GM21528 (cell line): ENCODE measurements around the gene FLNC.

Experiments
- ATAC-seq: cut with Tn5 transposase; IDR thresholded peaks from one replicate; pipeline ENCODE4 v1.9.1; 2021; ENCODE audit warnings: mild to moderate bottlenecking, moderate library complexity; ENCODE audit not compliant: unreplicated experiment, low FRiP score

Gene FLNC

DNA sequence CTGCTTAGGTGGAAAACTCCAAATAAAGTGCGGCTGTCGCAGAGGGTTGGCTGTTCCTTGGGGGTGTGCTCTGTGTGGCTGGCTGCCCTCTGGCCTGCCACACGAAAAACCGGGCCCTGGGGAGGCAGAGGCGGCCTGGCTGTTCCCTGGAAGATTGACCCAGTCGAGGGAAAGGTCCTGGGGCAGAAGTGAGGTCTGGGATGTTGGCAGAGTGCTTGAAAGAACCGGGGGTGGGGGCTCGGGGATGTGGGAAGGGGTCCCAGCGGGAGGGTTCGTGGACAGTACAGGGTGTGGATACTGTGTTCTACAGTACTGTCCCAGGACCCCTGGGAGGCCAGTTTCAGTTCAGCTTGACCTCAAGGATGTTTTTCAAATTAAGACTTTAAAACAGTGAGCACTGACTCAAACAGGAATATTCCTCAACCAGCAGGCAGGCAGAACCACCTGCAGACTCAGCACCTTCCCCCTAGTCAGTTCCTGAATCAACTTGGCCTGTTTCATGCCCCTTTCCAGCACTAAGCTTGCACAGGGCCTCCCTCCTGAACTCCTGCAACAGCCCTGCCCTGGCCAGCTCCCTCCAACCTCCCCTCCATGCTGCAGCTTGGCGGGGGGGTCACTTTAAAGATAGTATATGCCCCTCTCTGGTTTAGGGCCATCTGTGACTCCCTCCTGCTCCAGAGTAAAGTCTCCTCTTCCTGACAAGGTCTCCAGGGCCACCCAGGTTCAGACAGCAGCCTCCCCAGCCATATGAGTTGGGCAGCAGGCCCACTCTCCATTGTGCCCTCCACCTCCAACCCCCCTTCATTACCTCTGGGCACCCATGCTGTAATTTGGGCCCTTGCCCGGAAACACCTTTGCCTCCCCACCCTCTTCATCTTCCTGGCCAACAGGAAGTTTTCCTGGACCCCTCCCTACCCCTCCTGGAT lies 29.3 kb downstream of the FLNC start:
- no peak for ATAC-seq

DNA sequence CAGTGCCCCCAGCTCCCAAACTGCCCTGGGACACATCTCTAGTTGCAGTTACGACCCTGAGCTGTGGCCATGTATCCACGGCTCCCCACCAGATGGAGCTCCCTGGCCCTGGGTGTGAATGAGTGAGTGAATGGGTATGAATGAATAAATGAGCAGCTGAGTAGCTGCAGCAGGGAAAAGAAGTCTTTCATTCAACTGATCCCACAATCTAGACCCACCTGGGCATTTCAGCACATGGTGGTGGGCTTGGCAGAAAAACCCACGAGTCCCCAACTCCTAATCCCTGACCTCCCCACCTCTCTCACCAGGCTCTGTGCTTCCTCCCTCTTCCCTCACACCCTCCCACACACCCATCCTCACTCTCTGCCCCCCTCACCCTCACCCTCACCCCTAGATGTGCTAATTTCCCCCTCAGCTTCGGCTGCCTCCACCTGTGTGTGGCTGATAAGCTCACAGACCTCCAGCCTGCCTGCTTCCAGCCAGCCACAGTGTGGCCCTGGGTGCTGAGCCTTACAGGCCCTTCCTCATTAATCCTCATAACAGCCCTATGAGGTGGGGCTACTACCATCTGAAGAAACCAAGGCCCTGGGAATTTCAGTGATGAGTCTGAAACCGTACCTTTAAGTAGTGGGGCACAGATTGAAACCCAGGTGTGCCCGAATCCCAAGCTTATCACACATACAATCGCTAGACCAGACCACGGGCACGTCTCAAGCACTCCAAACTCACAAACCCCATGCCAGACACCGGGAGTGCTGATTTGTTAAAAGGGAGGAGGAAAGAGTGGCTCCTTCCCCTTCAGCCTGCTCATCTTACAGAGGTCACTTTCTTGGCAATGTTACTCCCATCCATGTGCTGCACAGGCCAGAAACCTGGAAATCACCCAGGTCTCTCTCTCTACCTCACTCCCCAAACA lies 30.2 kb downstream of the FLNC start:
- no peak for ATAC-seq

- peak; percentile 7 for ATAC-seq
Measured at GRCh38 chr7:128861957-128862570, 31.9 kb downstream of the FLNC start.

- ATAC-seq = peak; percentile 86
Measured at GRCh38 chr7:128862571-128863432, 32.6 kb downstream of the FLNC start, which contains the start of gene ATP6V1F. TSS of gene ATP6V1F (plus strand) at chr7:128862856. CDS start at chr7:128862905, 49 bp downstream.

- ATAC-seq = peak; percentile 41
Measured at GRCh38 chr7:128863433-128863989, 33.3 kb downstream of the FLNC start.

DNA sequence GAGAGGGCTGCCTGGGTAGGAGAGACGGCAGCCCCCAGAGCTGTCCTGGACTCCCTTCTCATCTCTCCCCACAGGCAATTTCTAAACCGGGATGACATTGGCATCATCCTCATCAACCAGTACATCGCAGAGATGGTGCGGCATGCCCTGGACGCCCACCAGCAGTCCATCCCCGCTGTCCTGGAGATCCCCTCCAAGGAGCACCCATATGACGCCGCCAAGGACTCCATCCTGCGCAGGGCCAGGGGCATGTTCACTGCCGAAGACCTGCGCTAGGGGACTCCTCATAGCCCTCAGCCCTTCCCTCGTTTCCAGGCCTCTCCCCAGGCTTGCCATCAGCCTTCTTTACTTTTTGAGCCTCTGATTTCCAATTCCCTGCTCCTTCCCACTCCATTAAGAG lies 35.1 kb downstream of the FLNC start:
- ATAC-seq = no peak

DNA sequence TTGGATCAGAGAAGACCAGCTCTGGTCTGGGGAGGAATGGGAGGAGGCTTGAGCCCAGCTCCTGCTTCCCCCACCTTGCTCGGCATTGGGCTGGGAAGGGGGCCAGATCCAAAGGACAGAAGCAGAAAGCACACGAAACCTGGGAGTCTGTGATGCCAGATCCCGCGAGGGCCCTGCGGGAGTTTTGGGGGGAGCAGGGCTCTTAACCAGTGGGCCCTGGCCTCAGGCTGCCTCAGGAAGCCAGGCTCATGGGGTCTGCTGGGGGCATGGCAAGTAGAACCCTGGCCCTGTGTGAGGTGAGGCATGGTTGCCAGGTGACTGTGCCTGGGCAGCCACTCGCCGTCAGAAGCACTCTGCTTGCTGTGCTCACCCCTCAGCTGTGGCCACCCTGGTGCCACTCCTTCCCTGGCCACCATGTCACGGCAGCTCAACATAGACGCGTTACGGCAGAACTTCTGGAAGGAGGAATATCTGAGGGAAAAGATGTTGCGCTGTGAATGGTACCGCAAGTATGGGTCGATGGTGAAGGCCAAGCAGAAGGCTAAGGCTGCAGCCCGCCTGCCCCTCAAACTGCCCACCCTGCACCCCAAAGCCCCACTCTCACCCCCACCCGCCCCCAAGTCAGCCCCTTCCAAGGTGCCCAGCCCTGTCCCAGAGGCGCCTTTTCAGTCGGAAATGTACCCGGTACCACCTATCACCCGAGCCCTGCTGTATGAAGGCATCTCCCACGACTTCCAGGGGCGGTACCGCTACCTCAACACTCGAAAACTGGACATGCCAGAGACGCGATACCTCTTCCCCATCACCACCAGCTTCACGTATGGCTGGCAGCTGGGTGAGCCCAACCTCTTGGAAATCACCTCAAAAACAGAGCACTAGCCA lies 36.0 kb downstream of the FLNC start:
- no peak for ATAC-seq

DNA sequence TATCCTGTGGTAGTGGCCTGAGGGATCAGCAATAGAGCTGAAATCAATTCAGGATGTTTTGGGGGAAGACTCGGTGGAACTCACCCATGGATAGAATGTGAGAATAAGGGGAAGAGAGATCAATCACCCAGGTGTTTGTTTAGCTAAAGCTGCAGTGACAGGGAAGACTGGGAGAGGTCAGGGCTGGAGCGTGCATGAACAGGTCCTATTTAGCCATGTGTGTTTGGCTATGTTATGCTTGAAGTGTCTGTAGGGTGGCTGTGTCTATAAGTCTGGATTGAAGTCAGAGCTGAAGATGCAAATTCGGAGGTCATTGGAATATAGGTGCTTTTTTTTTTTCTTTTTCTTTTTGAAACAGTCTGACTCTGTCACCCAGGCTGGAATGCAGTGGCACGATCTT lies 37.0 kb downstream of the FLNC start:
- no peak for ATAC-seq

GRCh38 chr7:128867842-128868623 lies 37.8 kb downstream of the FLNC start:
- ATAC-seq = no peak

DNA sequence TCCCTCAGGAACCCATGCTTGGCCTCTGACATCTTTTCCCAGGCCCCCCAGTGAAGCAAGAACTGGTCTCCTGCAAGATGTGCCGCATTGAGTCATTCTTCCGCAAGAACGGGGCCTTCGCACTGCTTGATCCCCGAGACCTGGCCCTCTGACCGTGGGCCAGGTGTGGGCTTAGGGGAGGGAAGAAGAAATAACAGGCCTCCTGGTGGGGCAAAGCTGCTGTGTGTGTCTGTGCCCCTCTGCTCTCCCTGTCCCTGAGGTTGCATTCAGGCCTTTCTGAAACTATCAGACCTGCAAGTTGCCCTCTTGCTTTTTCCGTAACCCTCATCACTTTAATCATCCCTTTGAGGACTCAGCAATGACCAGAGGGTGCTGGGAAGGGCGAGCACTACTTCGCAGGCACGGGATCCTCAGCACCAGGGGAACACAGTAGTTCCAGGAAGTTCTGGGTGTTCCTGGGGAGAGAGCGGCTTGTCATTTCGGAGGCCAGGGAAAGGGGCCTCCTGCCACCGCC lies 38.5 kb downstream of the FLNC start:
- ATAC-seq = no peak

GRCh38 chr7:128869138-128869943 lies 39.1 kb downstream of the FLNC start:
- peak; percentile 51 for ATAC-seq

GRCh38 chr7:128869944-128870285 lies 39.7 kb downstream of the FLNC start:
- no peak for ATAC-seq

GRCh38 chr7:128871050-128871449 lies 40.8 kb downstream of the FLNC start:
- ATAC-seq = no peak

- no peak for ATAC-seq
Measured at GRCh38 chr7:128872394-128872824, 42.2 kb downstream of the FLNC start.

- ATAC-seq = no peak
Measured at GRCh38 chr7:128873234-128873633, 43.0 kb downstream of the FLNC start.

GRCh38 chr7:128874140-128875031 lies 44.2 kb downstream of the FLNC start:
- no peak for ATAC-seq
